Psoas muscle (tissue), 8 donors: Measurements from ENCODE around the gene ESRRG. TPM values are rescaled to one million over a fixed set of nuclear protein-coding genes. Genes with fewer than 3 reads are reported as not detected.
A peak's percentile ranks its signal among the peaks of the same experiment; 100 is the strongest.

Experiments
- ATAC-seq, 4 donors: fragments of 200-7000 bp; cut with Tn5 transposase; one replicate each; pipeline ENCODE4 v1.9.1; 2020; ENCODE audit warnings: moderate library complexity in 3 of 4, mild to moderate bottlenecking in 2 of 4
- DNase-seq, 2 donors: peaks; one replicate each; pipeline ENCODE4 v3.0.0-alpha.2; 2020
- H3K27ac ChIP-seq: fragments of 200-600 bp; one replicate; pipeline ENCODE4 v1.8.0; 2022
- H3K27me3 ChIP-seq, 3 donors: fragments of 200-600 bp in 1 of 3; one replicate each; pipeline versions ENCODE4 v1.6.1 to v1.8.0; 2013 to 2022; ENCODE audit warnings: low read length in 2 of 3, mild to moderate bottlenecking in 2 of 3, moderate library complexity in 1 of 3; ENCODE audit not compliant: insufficient read depth in 3 of 3
- H3K36me3 ChIP-seq, 2 donors: fragments of 200-600 bp in 1 of 2; one replicate each; pipeline versions ENCODE4 v1.6.1 to v1.8.0; 2013 to 2022; ENCODE audit warnings: low read depth in 1 of 2, mild to moderate bottlenecking in 1 of 2, moderate library complexity in 1 of 2; ENCODE audit not compliant: insufficient read depth in 1 of 2
- H3K4me1 ChIP-seq: fragments of 200-600 bp; one replicate; pipeline ENCODE4 v1.8.0; 2022
- H3K4me3 ChIP-seq: fragments of 200-600 bp; one replicate; pipeline ENCODE4 v1.8.0; 2022; ENCODE audit warnings: mild to moderate bottlenecking
- H3K9me3 ChIP-seq: fragments of 200-600 bp; one replicate; pipeline ENCODE4 v1.8.0; 2022
- WGBS, 3 donors: extraction: QIAGEN DNeasy Blood & Tissue Kit; methylation state at CpG; one replicate each; pipeline versions ENCODE4 v1.1.6 to v1.1.7; 2013; 5-methylcytosine and 5-hydroxymethylcytosine counted together
- intact Hi-C, 2 donors: fragments of 100-400 bp; cut with DNase I; formaldehyde crosslinking; loops; one replicate each; pipeline versions ENCODE4 v1.11.0 to v1.14.2; 2022
- polyA plus RNA-seq, 3 donors: library from polyadenylated mRNA; stranded (reverse); fragments of 200-250 nt; gene quantifications; one replicate each; pipeline ENCODE4 v1.2.3, GENCODE V29; 2013
- total RNA-seq, 4 donors: library from RNA; stranded (reverse); fragmentation: NEBNext Ultra II Directional in 2 of 4; extraction: Animal tissue kit (Norgen Biotek cat#: 25700) in 2 of 4; gene quantifications; one replicate each; pipeline versions ENCODE4 v1.2.1 to v1.2.4, GENCODE V29; 2021 to 2023
- TF ChIP-seq, protein P1 (sequence below): fragments of 200-600 bp; IDR thresholded peaks from one replicate; pipeline ENCODE4 v1.8.0; 2022; ENCODE audit warnings: antibody characterized with exemption
- donor health status: healthy with polysubstance abuse.
- donor health status: DM: no; HTN: no; CAD: no; lungs with moderate emphysema.
- donor health status: Bipolar disorder and iron deficiency.
- donor health status: healthy.
- donor health status: DM: yes; HTN: yes; CAD: no.
- donor health status: DM: no; HTN: no; CAD: no.
- donor health status: DM: no; HTN: no; CAD: no.
- donor health status: DM: yes; HTN: yes; CAD: no.

Gene ESRRG
- total and polyA plus RNA-seq, 7 donors: 2.5 to 34.4 (median 5.3) TPM

DNA sequence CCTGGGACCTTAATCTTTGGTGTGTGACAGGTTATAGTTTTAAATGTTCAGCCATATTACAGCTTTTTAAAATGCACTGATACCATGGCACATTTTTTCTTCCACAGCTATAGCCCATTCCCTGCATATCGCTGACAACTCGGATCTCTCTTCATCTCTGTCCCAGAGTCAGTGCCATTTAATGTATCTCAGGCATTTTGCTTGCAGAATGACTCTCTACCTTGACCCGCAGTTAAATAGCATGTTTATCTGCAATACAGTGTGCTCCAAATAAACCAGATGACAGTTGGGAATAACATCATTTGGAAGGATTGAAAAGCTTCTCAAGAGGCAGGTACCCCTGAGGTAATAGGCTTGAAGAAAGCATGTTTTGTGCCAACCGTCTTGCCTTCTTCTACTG lies 200.2 kb downstream of the ESRRG start:
- ATAC-seq: no peak
- Histone ChIP-seq H3K9me3 (no peaks in the 10 kb centered on the region), H3K36me3 (no peaks in the 10 kb centered on the region), H3K4me3 (no peak overlapping the region), H3K27me3 (no peaks in the 10 kb centered on the region), H3K4me1 (no peaks in the 10 kb centered on the region), H3K27ac (no peak overlapping the region)
- intact Hi-C loops: no loop called here
- 76 to 89% (median 79%) methylated on average over 4 of the region's 4 CpGs for WGBS, 3 donors
- no peak for DNase-seq
- TF ChIP-seq, protein P1, sequence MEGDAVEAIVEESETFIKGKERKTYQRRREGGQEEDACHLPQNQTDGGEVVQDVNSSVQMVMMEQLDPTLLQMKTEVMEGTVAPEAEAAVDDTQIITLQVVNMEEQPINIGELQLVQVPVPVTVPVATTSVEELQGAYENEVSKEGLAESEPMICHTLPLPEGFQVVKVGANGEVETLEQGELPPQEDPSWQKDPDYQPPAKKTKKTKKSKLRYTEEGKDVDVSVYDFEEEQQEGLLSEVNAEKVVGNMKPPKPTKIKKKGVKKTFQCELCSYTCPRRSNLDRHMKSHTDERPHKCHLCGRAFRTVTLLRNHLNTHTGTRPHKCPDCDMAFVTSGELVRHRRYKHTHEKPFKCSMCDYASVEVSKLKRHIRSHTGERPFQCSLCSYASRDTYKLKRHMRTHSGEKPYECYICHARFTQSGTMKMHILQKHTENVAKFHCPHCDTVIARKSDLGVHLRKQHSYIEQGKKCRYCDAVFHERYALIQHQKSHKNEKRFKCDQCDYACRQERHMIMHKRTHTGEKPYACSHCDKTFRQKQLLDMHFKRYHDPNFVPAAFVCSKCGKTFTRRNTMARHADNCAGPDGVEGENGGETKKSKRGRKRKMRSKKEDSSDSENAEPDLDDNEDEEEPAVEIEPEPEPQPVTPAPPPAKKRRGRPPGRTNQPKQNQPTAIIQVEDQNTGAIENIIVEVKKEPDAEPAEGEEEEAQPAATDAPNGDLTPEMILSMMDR: no peak

DNA sequence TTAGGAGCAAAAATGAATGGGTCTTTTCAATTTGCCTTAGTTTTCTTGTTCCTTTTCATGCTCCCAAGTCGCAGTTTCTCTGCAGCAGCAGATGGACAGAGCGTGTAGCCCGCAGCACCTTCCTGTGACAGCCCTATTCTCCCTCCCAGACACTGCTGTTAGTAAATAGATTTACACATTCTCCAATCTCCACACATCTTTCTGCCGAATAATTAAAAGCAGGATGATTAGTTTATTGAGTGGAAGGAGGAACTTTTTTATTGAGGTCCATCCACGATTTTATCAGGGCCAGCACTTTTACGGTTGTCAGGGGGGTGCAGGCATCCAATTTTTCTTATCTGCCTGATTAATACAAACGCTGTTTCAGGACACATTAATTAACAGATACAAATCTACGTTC lies 201.8 kb downstream of the ESRRG start:
- TF ChIP-seq, protein P1: no peak
- no peaks in the 10 kb centered on the region for H3K4me1 ChIP-seq
- 82 to 85% (median 85%) methylated on average over 8 of the region's 8 CpGs for WGBS, 3 donors
- DNase-seq (no peak), ATAC-seq (no peak)
- intact Hi-C loops: no loop called here
- H3K27ac ChIP-seq: no peak overlapping the region
- H3K36me3 ChIP-seq: no peaks in the 10 kb centered on the region
- H3K4me3 ChIP-seq: no peak overlapping the region
- H3K27me3 ChIP-seq: no peaks in the 10 kb centered on the region
- no peaks in the 10 kb centered on the region for H3K9me3 ChIP-seq

DNA sequence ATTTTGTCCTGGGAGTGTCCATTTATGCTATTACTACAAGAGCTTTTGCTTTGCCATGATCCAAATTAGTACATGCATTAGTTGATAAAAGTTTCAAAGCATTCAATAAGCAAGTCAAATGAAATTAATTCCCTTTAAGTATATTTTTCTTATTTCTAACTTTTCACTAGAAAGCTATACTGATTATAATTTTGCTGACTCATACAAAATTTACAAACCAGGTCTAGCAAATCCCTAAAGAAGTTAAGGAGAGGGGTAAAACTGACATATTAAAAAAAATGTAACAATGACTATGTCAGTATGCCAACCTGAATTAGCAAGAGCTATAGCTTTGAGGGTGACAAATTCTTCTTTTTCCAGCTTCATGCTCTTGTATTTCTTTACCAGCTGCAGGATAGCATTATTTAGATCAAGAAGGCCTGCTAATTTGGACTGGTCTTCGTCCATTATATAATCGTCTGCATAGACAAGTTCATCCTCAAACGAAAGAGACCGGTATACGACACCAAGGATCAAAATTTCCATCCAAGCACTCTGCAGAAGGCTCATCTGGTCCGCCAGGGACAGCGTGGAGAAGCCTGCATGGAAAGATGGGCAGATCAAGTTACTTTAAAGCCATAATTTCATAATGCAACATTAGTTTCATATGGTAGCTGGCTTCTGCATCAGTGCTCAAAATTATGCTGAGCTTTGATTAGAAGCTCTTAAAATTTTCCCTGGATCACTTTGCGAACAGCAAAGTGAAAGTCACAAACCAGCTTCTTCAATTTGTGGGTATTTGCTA lies 204.2 kb downstream of the ESRRG start:
- no peaks in the 10 kb centered on the region for H3K9me3 ChIP-seq
- ATAC-seq (peak in 1 of 4 donors; percentile 53), DNase-seq (no peak)
- TF ChIP-seq, protein P1: no peak
- no peaks in the 10 kb centered on the region for H3K4me1 ChIP-seq
- intact Hi-C loops: no loop called here
- H3K4me3 ChIP-seq: no peak overlapping the region
- WGBS, 3 donors: 44 to 59% (median 44%) methylated on average over 8 of the region's 8 CpGs
- no peaks in the 10 kb centered on the region for H3K36me3 ChIP-seq
- H3K27me3 ChIP-seq: no peaks in the 10 kb centered on the region
- H3K27ac ChIP-seq: no peak overlapping the region

DNA sequence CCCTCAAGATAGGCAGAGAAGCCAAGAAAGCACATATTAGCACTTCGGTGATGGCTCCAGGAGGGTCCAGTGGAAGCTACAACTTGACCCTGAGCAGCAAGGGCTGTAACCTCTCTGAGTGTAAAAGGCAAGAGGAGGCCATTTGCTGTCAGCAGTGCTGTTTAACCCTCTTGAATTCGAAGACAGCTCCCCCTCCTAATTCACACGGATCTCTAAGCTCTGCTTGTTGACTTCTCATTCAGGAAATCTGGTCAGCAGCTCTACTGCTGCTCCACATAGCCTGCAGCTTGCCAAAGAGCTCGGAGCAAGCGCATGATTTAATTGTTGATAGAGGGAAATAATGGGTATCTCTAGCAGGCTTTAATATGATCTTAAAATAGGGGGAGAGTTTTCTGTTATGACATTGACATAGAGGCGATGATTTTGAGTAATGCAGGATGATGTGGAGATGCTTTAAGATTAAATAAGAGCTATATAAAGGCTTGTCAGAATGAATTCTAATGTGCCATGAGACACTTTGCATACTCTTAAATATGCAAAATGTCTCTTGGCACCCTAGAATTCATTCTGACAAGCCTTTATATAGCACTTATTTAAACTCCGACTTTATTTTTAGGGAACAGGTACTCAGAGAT lies 220.6 kb downstream of the ESRRG start:
- intact Hi-C loops: no loop called here
- ATAC-seq (no peak), DNase-seq (no peak)
- TF ChIP-seq, protein P1: no peak
- 45 to 47% (median 47%) methylated on average over 7 of the region's 7 CpGs for WGBS, 3 donors
- no peak overlapping the region for H3K27ac ChIP-seq
- no peaks in the 10 kb centered on the region for H3K36me3 ChIP-seq
- H3K4me3 ChIP-seq: no peak overlapping the region
- H3K27me3 ChIP-seq: no peaks in the 10 kb centered on the region
- H3K4me1 ChIP-seq: no peaks in the 10 kb centered on the region
- no peaks in the 10 kb centered on the region for H3K9me3 ChIP-seq
